ENCODE data around the gene PUM1.

DNA sequence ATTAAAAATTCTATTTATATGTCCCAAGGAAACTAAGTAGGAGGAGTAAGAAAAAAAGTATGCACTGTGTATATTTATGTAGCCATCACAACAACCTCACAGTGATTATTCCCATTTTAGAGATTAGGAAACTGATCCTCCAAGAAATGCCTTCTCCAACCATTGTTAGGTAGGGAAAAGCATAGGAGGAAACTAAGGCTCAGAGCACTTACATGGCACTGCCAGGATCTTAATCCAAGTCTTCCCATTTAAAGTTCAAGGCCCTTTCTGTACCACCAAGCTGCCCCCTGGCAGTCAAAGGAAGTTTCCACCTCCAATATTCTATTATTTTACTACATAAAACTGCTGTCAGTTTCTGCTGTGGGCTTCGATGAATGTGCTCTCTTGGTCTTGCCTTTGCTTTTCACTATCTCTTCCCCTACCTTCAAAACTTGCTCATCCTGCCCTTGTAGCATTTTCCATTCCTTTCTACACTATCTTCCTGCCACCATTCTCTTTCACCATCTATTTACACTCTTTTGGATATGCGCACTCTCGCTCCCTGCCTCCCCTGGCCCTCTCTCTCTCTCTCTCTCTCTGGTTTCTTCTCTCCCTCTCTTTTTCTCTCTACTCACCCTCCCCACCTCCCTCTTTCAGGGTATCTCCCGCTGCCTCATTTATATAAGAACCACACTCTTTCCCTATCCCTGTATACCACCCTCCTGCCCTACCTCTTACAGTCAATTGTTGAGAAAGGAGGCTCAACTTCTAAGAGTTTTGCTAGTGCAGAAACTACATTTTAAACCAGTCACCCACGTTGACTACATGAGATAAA lies 34.0 kb downstream of the PUM1 start:
- TF ChIP-seq, protein P1, sequence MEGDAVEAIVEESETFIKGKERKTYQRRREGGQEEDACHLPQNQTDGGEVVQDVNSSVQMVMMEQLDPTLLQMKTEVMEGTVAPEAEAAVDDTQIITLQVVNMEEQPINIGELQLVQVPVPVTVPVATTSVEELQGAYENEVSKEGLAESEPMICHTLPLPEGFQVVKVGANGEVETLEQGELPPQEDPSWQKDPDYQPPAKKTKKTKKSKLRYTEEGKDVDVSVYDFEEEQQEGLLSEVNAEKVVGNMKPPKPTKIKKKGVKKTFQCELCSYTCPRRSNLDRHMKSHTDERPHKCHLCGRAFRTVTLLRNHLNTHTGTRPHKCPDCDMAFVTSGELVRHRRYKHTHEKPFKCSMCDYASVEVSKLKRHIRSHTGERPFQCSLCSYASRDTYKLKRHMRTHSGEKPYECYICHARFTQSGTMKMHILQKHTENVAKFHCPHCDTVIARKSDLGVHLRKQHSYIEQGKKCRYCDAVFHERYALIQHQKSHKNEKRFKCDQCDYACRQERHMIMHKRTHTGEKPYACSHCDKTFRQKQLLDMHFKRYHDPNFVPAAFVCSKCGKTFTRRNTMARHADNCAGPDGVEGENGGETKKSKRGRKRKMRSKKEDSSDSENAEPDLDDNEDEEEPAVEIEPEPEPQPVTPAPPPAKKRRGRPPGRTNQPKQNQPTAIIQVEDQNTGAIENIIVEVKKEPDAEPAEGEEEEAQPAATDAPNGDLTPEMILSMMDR (IDR thresholded peaks at IDR 0.05) = no peak
- TF ChIP-seq POLR2A (IDR thresholded peaks at IDR 0.05) = no peak
